H1 (cell line): ENCODE measurements around the gene SNTG2. TPM values are rescaled to one million over a fixed set of nuclear protein-coding genes. Genes with fewer than 3 reads are reported as not detected.

ENCODE experiments used
- CTCF ChIA-PET: fragments of 300-600 bp; sonication (Branson Sonifier 250); formaldehyde crosslinking; loops from one replicate; lab custom pipeline; 2021; ENCODE audit not compliant: partially characterized antibody; lab: Charles Lee
- POLR2A ChIA-PET: fragments of 300-600 bp; sonication (Branson Sonifier 250); formaldehyde crosslinking; loops from one replicate; lab custom pipeline; 2021; ENCODE audit warnings: inconsistent platforms; ENCODE audit not compliant: partially characterized antibody; lab: Charles Lee
- DNase-seq, 2 experiments: peaks; one replicate each; pipeline versions ENCODE4 v3.0.0 to v3.0.0-alpha.2; 2010 to 2022; ENCODE audit warnings: low spot score in 2 of 2, low read depth in 1 of 2, mixed read lengths in 1 of 2
- FAIRE-seq: peaks from 2 replicates; lab custom pipeline; 2011; peaks lifted over from hg19 to GRCh38; lab: Jason Lieb, UNC
- H2AFZ ChIP-seq: 2 replicates; pipeline ENCODE4 v1.8.1; 2012; ENCODE audit warnings: low read length, inconsistent platforms
- H2AK5ac ChIP-seq: 2 replicates; pipeline ENCODE4 v1.6.1; 2013; ENCODE audit warnings: low read depth, low read length
- H2BK120ac ChIP-seq: replicated peaks from 2 replicates; pipeline ENCODE3; 2013; ENCODE audit warnings: low read depth, low read length, inconsistent platforms
- H2BK12ac ChIP-seq: 2 replicates; pipeline ENCODE4 v1.6.1; 2013; ENCODE audit warnings: low read depth, low read length
- H2BK15ac ChIP-seq: 2 replicates; pipeline ENCODE4 v1.6.1; 2013; ENCODE audit warnings: low read length
- H2BK20ac ChIP-seq: 2 replicates; pipeline ENCODE4 v1.6.1; 2013; ENCODE audit warnings: low read length
- H2BK5ac ChIP-seq: 2 replicates; pipeline ENCODE4 v1.6.1; 2013; ENCODE audit warnings: low read depth, low read length
- H3K14ac ChIP-seq: 2 replicates; pipeline ENCODE4 v1.6.1; 2013; ENCODE audit warnings: inconsistent platforms; ENCODE audit not compliant: insufficient read length
- H3K18ac ChIP-seq: 2 replicates; pipeline ENCODE4 v1.6.1; 2013; ENCODE audit warnings: low read length; ENCODE audit errors: extremely low read depth
- H3K23ac ChIP-seq: 2 replicates; pipeline ENCODE4 v1.6.1; 2013; ENCODE audit warnings: inconsistent platforms; ENCODE audit not compliant: insufficient read length
- H3K23me2 ChIP-seq: 2 replicates; pipeline ENCODE4 v1.6.1; 2013; ENCODE audit warnings: low read depth, low read length
- H3K27ac ChIP-seq: 2 replicates; pipeline ENCODE4 v1.6.1; 2011; ENCODE audit warnings: low read depth, low read length, inconsistent platforms
- H3K27me3 ChIP-seq, 4 experiments: replicated peaks in 1 of 4; 1 replicate in 1 of 4; 2 replicates in 3 of 4; pipeline versions ENCODE4 v1.6.1 to v1.8.1; 2011 to 2013; ENCODE audit warnings: low read length in 3 of 4, mild to moderate bottlenecking in 3 of 4, inconsistent platforms in 2 of 4, mixed read lengths in 2 of 4, moderate library complexity in 1 of 4; ENCODE audit not compliant: control insufficient read depth in 3 of 4, insufficient read depth in 3 of 4; ENCODE audit errors: extremely low read depth in 1 of 4
- H3K36me3 ChIP-seq, 4 experiments: 2 replicates each; pipeline versions ENCODE4 v1.6.1 to v1.8.1; 2011 to 2013; ENCODE audit warnings: mild to moderate bottlenecking in 4 of 4, low read length in 3 of 4, moderate library complexity in 2 of 4, control low read depth in 1 of 4, inconsistent platforms in 1 of 4; ENCODE audit not compliant: insufficient read depth in 4 of 4, control insufficient read depth in 2 of 4
- H3K4ac ChIP-seq: replicated peaks from 2 replicates; pipeline ENCODE3; 2013; ENCODE audit warnings: low read length, low read depth, mixed read lengths, inconsistent platforms; ENCODE audit not compliant: insufficient read length
- H3K4me1 ChIP-seq, 4 experiments: replicated peaks in 1 of 4; 1 replicate in 1 of 4; 2 replicates in 3 of 4; pipeline versions ENCODE4 v1.6.1 to v1.8.1; 2011 to 2013; ENCODE audit warnings: low read length in 3 of 4, inconsistent platforms in 2 of 4, mixed read lengths in 1 of 4; ENCODE audit not compliant: insufficient read depth in 4 of 4, control insufficient read depth in 3 of 4
- H3K4me2 ChIP-seq, 2 experiments: 2 replicates each; pipeline versions ENCODE4 v1.6.1 to v1.8.1; 2011 to 2013; ENCODE audit warnings: low read depth in 2 of 2, low read length in 2 of 2, control low read depth in 1 of 2, inconsistent platforms in 1 of 2, mild to moderate bottlenecking in 1 of 2; ENCODE audit not compliant: insufficient read depth in 1 of 2
- H3K4me3 ChIP-seq, 4 experiments: fragments of 200-600, 300-600 bp in 1 of 4; sonication (generic), shearing (Covaris generic), sonication (Bioruptor Twin) in 1 of 4; 2 replicates each; pipeline versions ENCODE4 v1.5.1 to v1.8.1; 2011 to 2016; ENCODE audit warnings: low read length in 4 of 4, low read depth in 3 of 4, control low read depth in 2 of 4, inconsistent platforms in 2 of 4, mild to moderate bottlenecking in 2 of 4, mixed read lengths in 1 of 4, moderate library complexity in 1 of 4; ENCODE audit not compliant: insufficient read depth in 2 of 4; ENCODE audit errors: extremely low read depth in 1 of 4
- H3K56ac ChIP-seq: replicated peaks from 2 replicates; pipeline ENCODE3; 2013; ENCODE audit warnings: low read depth, mild to moderate bottlenecking, mixed read lengths, low read length, inconsistent platforms; ENCODE audit not compliant: insufficient read length
- H3K79me1 ChIP-seq: 2 replicates; pipeline ENCODE4 v1.6.1; 2013; ENCODE audit warnings: low read depth, low read length, control low read depth
- H3K79me2 ChIP-seq, 2 experiments: 2 replicates each; pipeline versions ENCODE4 v1.6.1 to v1.8.1; 2012 to 2013; ENCODE audit warnings: low read length in 2 of 2, mild to moderate bottlenecking in 2 of 2, inconsistent platforms in 1 of 2; ENCODE audit not compliant: insufficient read depth in 2 of 2, control insufficient read depth in 1 of 2
- H3K9ac ChIP-seq, 4 experiments: replicated peaks in 1 of 4; 1 replicate in 1 of 4; 2 replicates in 3 of 4; pipeline versions ENCODE4 v1.6.1 to v1.8.1; 2011 to 2013; ENCODE audit warnings: low read depth in 3 of 4, low read length in 3 of 4, control low read depth in 2 of 4, mild to moderate bottlenecking in 2 of 4, moderate library complexity in 2 of 4, inconsistent platforms in 1 of 4; ENCODE audit errors: extremely low read depth in 1 of 4
- H3K9me3 ChIP-seq, 2 experiments: 2 replicates each; pipeline versions ENCODE4 v1.6.1 to v1.8.1; 2012 to 2013; ENCODE audit warnings: mild to moderate bottlenecking in 2 of 2, moderate library complexity in 2 of 2, control low read depth in 1 of 2, inconsistent platforms in 1 of 2, low read depth in 1 of 2, low read length in 1 of 2, mixed read lengths in 1 of 2; ENCODE audit not compliant: insufficient read depth in 2 of 2
- H4K20me1 ChIP-seq, 2 experiments: replicated peaks in 1 of 2; 2 replicates each; pipeline versions ENCODE3 to v1.8.1; 2011 to 2013; ENCODE audit warnings: inconsistent platforms in 2 of 2, low read length in 2 of 2, mild to moderate bottlenecking in 1 of 2; ENCODE audit not compliant: insufficient read depth in 2 of 2, control insufficient read depth in 1 of 2
- H4K5ac ChIP-seq: 2 replicates; pipeline ENCODE4 v1.6.1; 2013; ENCODE audit warnings: low read length, low read depth, mixed read lengths, inconsistent platforms; ENCODE audit not compliant: insufficient read length
- H4K8ac ChIP-seq: 2 replicates; pipeline ENCODE4 v1.8.0; 2013; ENCODE audit warnings: mild to moderate bottlenecking, moderate library complexity, low read length, inconsistent platforms; ENCODE audit not compliant: insufficient read depth; ENCODE audit errors: extremely low read depth
- H4K91ac ChIP-seq: replicated peaks from 2 replicates; pipeline ENCODE3; 2013; ENCODE audit warnings: low read length, mixed read lengths, inconsistent platforms; ENCODE audit not compliant: insufficient read length
- CEBPB ChIP-seq: IDR thresholded peaks from 2 replicates; pipeline ENCODE4 v1.6.1; 2012; ENCODE audit warnings: low read depth, low read length
- CREB1 ChIP-seq: IDR thresholded peaks from 2 replicates; pipeline ENCODE4 v1.6.1; 2012; ENCODE audit warnings: inconsistent platforms
- KDM4A ChIP-seq: IDR thresholded peaks from one replicate; pipeline ENCODE4 v1.7.1; 2012; ENCODE audit warnings: low read depth, mild to moderate bottlenecking, moderate library complexity, low read length, inconsistent platforms; ENCODE audit not compliant: severe bottlenecking
- POLR2AphosphoS5 ChIP-seq: IDR thresholded peaks from 2 replicates; pipeline ENCODE4 v1.6.1; 2011; ENCODE audit warnings: low read depth, low read length
- SUZ12 ChIP-seq: fragments of 200-600 bp; sonication (generic); IDR thresholded peaks from 2 replicates; pipeline ENCODE4 v1.6.1; 2012; ENCODE audit warnings: mild to moderate bottlenecking, inconsistent platforms, low read length, moderate library complexity, mixed read lengths
- polyA plus RNA-seq, 7 experiments: library from polyadenylated mRNA; depleted of rRNA in 3 of 7; stranded (reverse) in 5 of 7; unstranded in 2 of 7; fragments of >200 nt in 5 of 7; fragments of 200-250 nt in 2 of 7; gene quantifications; 1 replicate in 5 of 7; 2 replicates in 1 of 7; 4 replicates in 1 of 7; pipeline versions ENCODE4 v1.2.1 to v1.2.3, GENCODE V29; 2011 to 2013; ENCODE audit warnings: missing spikeins in 2 of 7, mixed read lengths in 2 of 7
- total RNA-seq: library from RNA; stranded (reverse); fragmentation: NEBNext Ultra II Directional; extraction: Animal tissue kit (Norgen Biotek cat#: 25700); gene quantifications from 2 replicates; pipeline ENCODE4 v1.2.1, GENCODE V29; 2021

The SNTG2 gene
- total and polyA plus RNA-seq, 2 of the 8 experiments (the other 6 are each of a cell fraction or from before 2014, with no cell fraction given) = 6.6 to 18.1 TPM

GRCh38 chr2:1129982-1130381 lies 179.3 kb downstream of the SNTG2 start:
- H3K18ac ChIP-seq = no peak overlapping the region
- no peak overlapping the region for H4K91ac ChIP-seq
- H3K27me3 ChIP-seq = no peaks in the 10 kb centered on the region
- H3K4me1 ChIP-seq = no peaks in the 10 kb centered on the region
- H3K23me2 ChIP-seq = no peaks in the 10 kb centered on the region
- H4K8ac ChIP-seq = no peak overlapping the region
- no peak overlapping the region for H3K4me3 ChIP-seq
- no peak overlapping the region for H3K4me2 ChIP-seq
- TF ChIP-seq KDM4A (no peak), SUZ12 (no peak), CEBPB (no peak), POLR2AphosphoS5 (no peak), CREB1 (no peak)
- H2BK5ac ChIP-seq = no peak overlapping the region
- no peak overlapping the region for H3K14ac ChIP-seq
- H2AK5ac ChIP-seq = no peak overlapping the region
- ChIA-PET CTCF (no interaction called here), POLR2A (no interaction called here)
- no peak overlapping the region for H3K9ac ChIP-seq
- no peaks in the 10 kb centered on the region for H3K79me2 ChIP-seq
- no peak overlapping the region for H2BK20ac ChIP-seq
- no peak for FAIRE-seq
- H2BK15ac ChIP-seq = no peak overlapping the region
- H3K36me3 ChIP-seq = no peaks in the 10 kb centered on the region; a peak in 1 of 8 replicates
- DNase-seq = no peak
- no peak overlapping the region for H3K56ac ChIP-seq
- no peak overlapping the region for H3K4ac ChIP-seq
- H2AFZ ChIP-seq = no peak overlapping the region
- H4K5ac ChIP-seq = no peak overlapping the region
- peaks cover 0 to 1% of the 10 kb centered on the region in 2 experiments for H4K20me1 ChIP-seq
- H3K79me1 ChIP-seq = no peaks in the 10 kb centered on the region; the same call in 1 of the 2 replicates
- H3K23ac ChIP-seq = no peak overlapping the region
- H2BK120ac ChIP-seq = no peak overlapping the region
- no peak overlapping the region for H3K27ac ChIP-seq
- H3K9me3 ChIP-seq = no peaks in the 10 kb centered on the region
- no peak overlapping the region for H2BK12ac ChIP-seq
